Embryonic facial prominence (tissue), 1 donor: ENCODE results near the gene RMDN3.

ENCODE experiments used
- DNase-seq: peaks from one replicate; pipeline ENCODE4 v3.0.0-alpha.2; 2016; ENCODE audit errors: extremely low spot score

RMDN3 gene

DNA sequence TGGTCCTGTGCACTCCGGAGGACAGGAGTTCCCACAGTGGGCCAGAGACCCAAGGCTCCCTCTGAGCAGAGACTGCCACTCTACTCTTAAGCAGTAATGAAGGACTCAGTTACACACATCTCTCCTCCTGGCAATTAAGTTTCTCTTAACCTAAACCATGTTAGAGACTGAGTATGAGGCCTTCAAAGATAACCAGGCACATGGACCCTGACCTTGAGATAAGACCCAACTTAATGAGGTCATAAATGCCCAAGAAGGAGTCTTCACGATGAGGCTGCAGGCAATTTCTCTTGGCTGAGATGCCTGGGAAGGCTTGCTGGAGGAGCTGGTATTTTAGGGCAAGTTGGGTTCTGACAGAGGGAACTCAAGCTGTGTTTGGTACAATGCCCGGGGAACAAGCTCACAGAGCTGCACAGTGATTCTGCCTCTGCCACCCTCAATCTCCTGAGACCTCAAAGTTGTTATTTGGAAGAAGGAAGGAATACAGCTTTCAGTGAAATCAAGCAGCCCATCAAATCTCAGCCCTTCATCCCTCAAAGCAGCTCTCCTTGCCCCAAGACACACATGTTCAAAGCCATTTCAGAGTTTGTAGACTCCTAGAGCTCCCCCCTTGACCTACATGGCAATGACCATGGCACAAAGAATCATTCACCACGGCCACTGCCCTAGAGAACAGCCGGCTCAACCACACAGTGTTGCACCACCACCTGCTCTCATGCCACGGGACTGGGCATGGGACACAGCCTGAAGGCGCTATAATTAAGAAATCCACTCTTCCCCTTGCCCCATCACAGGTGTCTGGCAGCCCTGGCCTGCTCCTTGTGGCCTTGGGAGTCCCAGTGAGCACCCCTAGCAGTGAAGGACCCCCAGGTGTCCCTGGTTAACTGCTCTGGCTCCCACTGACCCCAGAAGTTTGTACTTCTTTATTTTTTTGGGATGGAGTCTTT lies 7.1 kb downstream of the RMDN3 start:
- no peak for DNase-seq

DNA sequence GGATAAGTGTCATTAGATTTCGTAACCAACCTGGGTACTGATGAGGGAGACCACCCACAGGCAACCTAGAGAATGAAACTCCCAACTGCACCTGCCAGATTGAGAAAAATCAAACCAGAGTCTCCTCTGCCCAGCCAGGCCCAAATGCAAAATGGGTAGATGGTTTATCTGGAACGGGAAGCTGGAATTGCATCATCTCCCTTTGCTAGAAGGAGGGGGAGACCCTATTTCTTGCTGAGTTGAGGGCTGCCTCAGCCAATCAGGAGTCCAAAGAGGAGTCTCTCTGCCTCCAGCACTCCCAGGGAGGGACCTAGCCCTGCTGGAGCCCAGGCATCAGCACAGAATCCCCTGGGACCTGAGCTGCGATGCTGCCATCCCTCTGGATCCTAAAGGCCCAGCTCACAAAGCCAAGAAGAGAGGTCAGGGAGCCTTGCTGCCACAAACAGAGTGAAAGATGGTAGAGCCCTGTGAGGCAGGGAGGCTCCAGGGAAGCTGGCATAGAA lies 8.1 kb downstream of the RMDN3 start:
- no peak for DNase-seq

DNA sequence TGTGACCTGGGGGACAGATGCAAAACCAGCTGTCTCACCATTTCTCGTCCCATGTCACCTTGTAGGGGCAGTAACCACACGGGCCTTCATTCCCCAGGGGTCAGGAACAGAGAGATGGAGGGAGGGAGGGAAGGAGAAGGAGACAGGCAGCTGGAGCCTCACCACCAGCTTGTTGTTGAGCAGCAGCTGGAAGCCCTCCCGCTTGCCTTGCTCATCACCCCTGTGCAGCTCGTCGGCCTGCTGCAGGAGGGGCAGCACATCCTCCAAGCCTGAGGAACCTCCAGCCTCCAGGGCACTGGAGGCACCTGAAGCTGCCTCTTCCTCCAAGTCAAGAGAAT lies 10.3 kb downstream of the RMDN3 start:
- DNase-seq, result no peak

DNA sequence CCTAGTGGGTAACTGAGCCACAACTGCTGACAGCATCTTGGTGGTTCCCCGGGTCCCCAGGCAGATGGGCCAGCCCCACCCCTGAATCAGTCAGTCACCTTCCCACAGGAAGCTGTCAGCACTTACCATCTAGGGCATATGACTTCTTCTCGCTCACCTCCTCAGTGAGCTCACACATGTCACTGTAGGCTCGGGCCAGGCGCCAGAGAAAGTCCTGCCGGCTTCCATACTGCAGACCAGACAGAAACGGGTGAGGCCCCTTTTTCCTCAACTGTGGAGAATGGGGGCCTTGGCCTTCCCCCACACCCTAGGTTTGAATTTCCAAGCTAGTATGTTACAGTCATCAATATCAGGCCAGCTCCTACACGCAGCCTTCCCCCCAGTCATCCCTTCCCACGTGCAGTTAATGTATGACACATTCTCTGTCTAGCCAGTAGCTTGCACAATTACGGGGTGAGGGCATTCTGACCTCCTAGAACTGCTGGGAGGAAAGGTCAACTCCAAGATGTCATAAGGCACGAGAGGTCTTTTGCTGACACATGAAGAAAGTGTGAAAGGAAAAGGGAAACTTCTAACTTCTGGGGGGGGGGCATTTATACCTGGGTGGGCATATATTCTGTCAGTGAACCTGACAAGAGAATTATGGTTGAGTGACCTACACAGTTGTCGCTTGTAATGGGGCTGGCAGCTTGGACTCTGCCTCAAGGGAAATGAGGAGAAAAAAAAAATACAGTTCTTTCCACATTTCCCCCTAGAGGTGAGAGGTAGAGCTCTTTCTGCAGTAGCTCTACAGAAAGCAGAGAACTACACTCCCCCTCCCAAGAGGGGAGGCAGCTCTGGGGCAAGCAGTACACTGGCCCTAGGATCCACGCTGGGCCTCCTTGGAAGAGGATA lies 10.9 kb downstream of the RMDN3 start:
- no peak for DNase-seq

DNA sequence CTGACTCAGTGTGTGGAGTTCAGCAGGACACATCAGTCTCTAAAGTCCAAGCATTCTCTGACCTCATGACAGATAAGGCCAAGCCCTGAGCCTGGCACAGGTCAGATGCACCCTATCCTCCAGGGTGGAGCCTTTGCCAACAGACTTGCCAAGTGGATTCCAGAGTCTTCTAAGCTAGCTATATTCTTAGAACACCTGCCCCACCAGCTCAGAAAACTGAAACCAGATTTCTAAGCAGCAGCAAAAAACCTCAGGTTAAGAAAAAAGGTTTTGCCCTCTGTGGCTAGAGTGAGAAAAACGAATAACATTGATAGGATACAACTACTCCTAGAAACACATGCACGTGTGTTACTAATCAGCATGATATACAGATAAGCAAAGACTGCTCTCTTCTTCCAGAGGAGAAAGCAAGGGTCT lies 11.6 kb downstream of the RMDN3 start:
- DNase-seq, result no peak

DNA sequence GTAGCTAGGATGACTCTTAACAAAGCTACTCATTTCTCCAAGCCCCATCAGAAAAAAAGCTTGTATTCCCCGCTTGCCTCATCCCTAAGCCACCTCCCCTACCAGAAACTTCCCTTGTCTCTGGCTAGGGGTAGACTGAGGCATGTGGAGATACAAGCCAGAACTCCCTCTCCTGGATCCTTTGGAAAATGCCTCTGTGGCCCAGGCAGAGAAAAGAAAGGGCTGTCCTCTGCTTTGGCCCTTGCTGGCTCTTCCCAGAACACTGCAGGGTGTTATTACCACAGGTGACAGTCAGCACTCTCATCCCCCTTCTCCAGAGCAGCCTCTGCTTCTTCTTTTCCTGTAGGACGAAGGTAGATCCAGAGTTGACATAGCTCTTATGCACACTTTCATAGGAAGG lies 15.2 kb downstream of the RMDN3 start:
- no peak for DNase-seq

DNA sequence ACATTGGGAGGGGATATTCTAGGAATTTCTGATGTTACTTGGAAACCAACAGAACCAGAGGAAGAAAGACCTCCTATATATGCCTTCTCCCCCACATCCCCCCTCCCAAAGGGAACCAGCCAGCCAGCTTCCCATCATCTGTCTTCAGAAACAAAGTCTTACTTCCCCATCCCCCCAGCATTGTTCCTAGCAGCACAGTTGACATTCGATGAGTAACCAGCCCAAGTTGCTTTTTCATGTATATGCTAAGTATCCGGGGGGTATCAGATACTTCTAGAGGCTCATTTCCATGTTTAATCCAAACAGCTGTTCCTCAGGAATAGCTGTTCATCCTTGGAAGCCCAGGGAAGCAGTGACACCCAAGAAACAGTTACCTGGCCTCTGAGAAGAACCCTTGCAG lies 16.0 kb downstream of the RMDN3 start:
- DNase-seq, result no peak

DNA sequence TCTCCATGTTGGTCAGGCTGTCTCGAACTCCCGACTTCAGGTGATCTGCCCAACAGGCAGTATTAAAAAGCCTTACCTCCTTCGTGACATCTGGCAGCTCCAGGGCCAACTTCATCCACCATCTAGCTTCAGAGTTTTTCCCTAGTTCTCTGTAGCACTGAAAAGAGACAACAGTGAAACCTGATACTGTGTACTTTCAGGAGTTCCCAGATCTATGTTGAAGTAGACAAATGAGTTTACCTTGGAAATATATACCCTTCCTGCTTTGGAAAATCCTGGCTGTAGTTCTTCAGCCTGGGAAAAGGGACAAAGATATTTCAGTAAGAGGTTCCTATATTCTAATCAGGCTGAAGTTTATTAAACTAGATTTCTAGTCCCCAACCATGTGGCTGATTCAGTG lies 18.0 kb downstream of the RMDN3 start:
- DNase-seq, result no peak

DNA sequence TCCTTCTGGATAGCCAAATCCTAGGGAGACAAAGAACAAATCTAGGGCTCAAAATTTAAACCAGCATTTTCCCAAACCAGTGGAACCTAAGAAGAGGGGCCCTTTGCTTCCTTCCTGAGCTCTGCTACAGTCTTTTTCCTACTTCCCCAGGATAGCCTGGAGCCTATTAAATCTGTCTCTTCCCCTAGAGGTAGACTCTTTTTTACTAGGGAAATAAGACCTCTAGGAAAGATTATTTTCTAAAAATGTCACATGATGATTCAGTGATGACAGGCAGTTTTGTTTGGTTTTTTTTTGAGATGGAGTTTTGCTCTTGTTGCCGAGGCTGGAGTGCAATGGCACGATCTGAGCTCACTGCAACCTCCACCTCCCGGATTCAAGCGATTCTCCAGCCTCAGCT lies 18.5 kb downstream of the RMDN3 start:
- DNase-seq, result no peak

DNA sequence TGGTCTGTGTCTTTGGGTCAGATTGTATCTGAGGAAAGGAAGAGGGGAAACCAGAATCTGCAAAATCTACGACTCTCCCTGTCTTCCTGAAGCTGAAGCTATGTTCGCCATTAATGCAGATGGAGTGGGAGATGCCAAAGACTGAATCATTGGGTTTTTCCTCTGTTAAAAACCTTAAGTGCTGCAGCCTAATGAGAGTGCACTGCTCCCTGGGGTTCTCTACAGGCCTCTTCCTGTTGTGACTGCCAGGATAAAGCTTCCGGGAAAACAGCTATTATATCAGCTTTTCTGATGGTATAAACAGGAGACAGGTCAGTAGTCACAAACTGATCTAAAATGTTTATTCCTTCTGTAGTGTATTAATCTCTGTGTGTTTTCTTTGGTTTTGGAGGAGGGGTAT lies 24.0 kb downstream of the RMDN3 start:
- DNase-seq, result no peak

DNA sequence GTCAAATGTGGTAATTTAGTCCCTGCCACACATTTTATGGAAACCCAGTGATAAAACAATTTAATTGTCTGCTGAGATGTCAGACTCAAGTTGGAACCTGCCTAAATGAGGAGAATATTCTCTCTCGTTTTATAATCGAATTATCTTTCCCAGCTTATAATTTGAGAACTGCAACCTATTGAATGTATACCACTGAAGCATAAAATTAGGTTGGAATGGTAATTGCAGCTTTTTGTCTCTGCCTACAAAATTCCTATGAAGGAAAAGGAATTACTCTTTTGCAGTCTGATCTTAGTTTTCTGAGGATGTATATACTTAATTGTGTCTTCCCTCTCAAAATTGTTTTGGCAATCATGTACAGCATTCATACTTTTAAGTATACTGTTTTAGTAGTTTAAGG lies 31.1 kb downstream of the RMDN3 start:
- no peak for DNase-seq

DNA sequence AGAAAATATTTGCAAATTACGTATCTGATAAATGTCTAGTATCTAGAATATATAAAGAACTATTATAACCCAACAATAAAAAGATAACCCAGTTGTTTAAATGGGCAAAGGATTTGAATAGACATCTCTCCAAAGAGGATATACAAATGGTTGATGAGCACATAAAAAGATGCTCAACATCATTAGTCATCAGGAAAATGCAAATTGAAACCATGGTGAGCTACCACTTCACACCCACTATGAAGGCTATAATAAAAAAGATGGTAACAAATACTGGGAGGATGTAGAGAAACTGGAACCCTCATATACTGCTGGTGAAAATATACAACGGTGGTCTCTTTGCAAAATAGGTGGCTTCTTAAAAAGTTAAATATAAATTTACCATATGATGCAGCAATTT lies 32.1 kb downstream of the RMDN3 start:
- no peak for DNase-seq

DNA sequence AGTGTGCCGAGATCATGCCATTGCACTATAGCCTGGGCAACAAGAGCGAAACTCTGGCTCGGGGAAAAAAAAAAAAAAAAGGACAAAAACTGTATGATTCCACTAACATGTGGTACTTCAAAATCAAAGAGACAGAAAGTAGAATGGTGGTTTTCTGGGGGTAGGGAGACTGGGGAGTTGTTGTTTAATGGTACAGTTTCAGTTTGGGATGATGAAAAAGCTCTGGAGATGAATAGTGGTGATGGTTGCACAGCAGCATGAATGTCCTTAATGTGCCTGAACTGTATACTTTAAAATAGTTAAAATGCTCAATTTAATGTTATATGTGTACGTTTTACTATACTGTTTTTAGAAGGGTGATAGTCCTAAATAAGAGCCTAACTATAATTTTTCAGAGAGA lies 32.7 kb downstream of the RMDN3 start:
- DNase-seq, result no peak

DNA sequence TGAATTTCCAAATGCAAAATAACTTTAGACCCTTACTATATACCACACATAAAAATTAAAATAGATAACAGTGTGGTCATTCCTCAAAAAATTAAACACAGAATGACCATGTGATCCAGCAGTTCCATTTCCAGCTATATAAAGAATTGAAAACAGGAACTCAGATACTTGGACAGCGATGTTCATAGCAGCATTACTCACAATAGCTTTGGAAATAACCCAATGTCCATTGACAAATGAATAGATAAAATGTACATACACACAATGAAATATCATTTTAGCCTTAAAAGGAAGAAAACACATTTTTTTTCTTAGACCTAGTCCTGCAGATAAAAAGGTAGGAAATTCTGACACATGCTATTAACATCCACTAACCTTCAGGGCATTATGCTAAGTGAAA lies 33.4 kb downstream of the RMDN3 start:
- DNase-seq, result no peak

DNA sequence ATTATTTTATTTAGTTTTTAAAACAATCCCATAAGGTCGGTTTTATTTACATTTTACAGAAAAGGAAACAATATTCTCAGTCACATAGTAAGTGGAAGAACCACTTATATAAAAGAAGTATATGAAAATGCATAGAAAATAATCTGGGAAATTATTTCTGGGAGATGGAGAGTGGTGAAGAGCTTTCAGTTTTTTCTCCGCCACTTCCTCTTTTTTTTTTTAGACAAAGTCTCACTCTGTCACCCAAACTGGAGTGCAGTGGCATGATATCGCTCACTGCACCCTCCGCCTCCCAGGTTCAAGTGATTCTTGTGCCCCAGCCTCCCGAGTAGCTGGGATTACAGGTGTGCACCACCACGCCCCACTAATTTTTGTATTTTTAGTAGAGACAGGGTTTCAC lies 38.9 kb downstream of the RMDN3 start:
- no peak for DNase-seq

DNA sequence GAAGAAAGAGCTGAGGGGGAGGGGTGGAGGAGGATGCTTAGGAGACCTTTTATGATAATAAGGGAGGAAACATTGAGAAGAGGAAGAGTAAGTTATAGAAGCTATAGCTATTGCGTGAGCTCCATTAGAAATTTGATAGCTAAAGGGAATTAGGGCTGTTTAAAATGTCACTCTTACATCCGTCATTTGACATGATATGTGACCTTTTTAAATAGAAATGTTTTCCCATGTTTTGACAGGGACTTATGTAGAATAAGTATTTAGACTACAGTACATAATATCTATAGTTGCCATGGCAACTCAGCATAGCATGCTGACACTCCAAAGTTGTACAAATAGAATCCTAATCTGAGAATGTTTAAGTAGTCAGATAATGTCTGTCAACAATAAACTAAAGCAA lies 40.9 kb downstream of the RMDN3 start:
- no peak for DNase-seq

DNA sequence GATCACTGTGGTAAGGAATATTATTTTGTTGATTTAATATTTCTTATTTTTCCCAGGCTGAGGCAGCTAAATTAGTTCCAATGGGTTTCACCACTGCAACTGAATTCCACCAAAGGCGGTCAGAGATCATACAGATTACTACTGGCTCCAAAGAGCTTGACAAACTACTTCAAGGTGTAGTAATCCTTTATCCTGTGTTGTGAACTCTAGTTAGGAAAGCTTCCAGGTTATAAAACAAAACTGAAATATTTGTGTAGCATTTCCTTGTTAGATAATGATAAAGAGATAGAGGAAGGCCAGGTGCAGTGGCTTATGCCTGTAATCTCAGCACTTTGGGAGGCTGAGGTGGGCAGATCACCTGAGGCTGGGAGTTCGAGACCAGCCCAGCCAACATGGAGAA lies 48.9 kb downstream of the RMDN3 start:
- DNase-seq, result no peak

DNA sequence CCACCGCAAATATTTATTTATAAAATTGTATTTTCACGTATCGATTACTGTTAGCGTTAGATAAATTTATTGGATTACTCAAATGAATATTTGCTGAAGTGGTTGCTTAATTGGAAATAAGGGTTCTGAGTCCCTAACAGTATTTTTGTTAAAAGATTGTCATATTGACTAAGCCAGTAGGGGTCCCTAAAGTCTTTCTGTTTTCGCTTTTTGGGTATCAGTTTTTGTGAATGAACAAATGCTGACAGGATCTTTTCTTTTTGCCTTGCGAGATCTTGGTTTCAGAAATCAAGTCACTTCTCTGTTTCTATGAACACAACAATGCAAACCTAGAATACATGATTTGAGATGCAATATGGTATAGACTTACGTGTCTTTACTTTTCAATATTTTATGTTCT lies 53.0 kb downstream of the RMDN3 start:
- no peak for DNase-seq

DNA sequence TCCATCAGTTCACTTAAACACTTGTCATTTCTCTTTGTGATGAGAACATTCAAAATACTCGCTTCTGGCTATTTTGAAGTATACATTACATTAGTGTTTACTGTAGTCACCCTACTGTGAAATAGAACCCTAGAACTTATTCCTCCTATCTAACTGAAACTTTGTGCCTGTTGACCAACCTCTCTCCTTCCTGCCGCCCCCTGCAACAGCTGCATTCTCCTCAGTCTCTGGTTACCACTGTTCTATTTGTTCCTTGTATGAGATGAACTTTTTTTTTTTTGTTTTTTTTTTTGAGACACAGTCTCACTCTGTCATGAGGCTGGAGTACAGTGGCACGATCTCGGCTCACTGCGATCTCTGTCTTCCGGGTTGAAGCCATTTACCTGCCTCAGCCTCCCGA lies 57.1 kb downstream of the RMDN3 start:
- no peak for DNase-seq

DNA sequence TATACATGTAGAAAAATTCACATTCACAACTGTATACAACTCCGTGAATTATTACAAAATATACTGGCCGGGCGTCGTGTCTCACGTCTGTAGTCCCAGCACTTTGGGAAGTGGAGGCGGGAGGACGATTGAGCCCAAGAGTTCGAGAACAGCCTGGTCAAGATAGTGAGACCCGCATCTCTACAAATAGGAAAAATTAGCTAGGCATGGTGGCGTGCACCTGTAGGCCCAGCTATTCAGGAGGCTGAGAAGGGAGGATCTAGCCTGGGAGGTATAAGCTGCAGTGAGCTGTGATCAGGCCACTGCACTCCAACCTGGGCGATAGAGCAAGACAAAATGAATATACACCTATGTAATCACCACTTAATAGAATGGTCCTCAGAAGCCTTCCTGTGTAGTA lies 58.8 kb downstream of the RMDN3 start:
- no peak for DNase-seq

DNA sequence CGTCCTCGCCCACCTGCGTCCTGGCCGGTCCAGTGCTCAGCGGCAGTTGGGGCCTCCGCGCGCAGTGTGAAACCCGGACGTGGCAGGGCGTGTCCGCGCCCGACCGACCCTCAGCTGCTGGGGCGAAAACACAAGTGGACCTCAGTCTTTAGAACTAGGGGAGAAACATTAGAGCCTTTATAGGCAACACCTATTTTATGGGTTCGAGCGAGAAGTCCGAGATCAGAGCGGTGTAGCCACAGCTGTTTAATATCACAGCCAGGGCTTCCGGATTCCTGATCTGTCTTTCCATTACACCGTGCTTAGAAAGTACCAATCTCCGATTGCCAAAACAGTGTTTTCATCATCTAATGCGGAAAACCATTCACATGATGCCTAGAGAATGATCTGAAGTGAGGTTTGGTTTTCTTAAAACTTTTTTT lies 59.6 kb downstream of the RMDN3 start:
- no peak for DNase-seq

DNA sequence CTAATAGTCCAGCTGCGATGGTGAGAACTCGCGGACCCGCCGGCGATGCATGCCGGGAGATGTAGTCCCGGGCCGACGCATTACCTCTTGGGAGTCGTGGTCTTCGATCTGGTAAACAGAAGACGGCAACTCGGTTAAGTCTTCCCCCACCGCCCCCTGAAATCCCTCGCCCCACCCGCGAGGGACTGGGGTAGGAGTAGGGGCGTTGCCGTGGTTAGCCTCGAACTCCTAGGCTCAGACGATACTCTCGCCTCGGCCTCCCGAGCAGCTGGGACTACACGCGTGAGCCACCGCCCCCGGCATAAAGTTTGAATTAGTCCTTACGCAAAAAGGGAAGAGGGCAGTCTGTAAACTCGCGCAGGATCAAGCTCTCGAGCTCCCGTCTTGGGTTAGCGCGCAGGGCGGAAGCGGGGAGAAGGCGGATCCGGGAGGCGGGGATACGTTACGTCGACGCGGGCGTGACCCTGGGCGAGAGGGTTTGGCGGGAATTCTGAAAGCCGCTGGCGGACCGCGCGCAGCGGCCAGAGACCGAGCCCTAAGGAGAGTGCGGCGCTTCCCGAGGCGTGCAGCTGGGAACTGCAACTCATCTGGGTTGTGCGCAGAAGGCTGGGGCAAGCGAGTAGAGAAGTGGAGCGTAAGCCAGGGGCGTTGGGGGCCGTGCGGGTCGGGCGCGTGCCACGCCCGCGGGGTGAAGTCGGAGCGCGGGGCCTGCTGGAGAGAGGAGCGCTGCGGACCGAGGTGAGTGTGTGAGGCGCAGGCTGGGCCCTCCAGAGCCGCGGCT lies 60.2 kb downstream of the RMDN3 start, which contains the start of gene RAD51:
RAD51 (plus strand) TSS at position 487 of the 781 bp plus-strand sequence. CDS start 3,585 bp downstream, outside the sequence.
- peak; percentile 89 for DNase-seq
